GM18511 (cell line): Measurements from ENCODE around the gene PAQR7.

ENCODE experiments used
- ATAC-seq: cut with Tn5 transposase; IDR thresholded peaks from one replicate; pipeline ENCODE4 v1.9.1; 2021; ENCODE audit warnings: mild to moderate bottlenecking, moderate library complexity; ENCODE audit not compliant: unreplicated experiment

PAQR7 gene

GRCh38 chr1:25874635-25875153 is 814 bp downstream of the PAQR7 start:
- peak; percentile 14 for ATAC-seq

- ATAC-seq, result no peak
Observed at GRCh38 chr1:25874209-25874608, 1.3 kb downstream of the PAQR7 start.

GRCh38 chr1:25873120-25873519 is 2.4 kb downstream of the PAQR7 start:
- ATAC-seq, result no peak

- no peak for ATAC-seq
Observed at GRCh38 chr1:25872713-25873112, 2.8 kb downstream of the PAQR7 start.

GRCh38 chr1:25871704-25872494 is 3.6 kb downstream of the PAQR7 start:
- ATAC-seq, result no peak

GRCh38 chr1:25871086-25871703 is 4.3 kb downstream of the PAQR7 start:
- ATAC-seq, result no peak

GRCh38 chr1:25870614-25871013 is 4.9 kb downstream of the PAQR7 start:
- no peak for ATAC-seq

GRCh38 chr1:25869909-25870606 is 5.5 kb downstream of the PAQR7 start:
- no peak for ATAC-seq

GRCh38 chr1:25867210-25867991 is 8.1 kb downstream of the PAQR7 start:
- no peak for ATAC-seq

GRCh38 chr1:25866288-25866687 is 9.2 kb downstream of the PAQR7 start:
- no peak for ATAC-seq

- ATAC-seq, result no peak
Observed at GRCh38 chr1:25864434-25864833, 11.1 kb downstream of the PAQR7 start.

GRCh38 chr1:25863486-25864262 is 11.8 kb downstream of the PAQR7 start:
- ATAC-seq, result no peak

GRCh38 chr1:25862785-25863485 is 12.6 kb downstream of the PAQR7 start:
- ATAC-seq, result no peak

GRCh38 chr1:25861316-25862286 is 13.9 kb downstream of the PAQR7 start:
- ATAC-seq, result no peak

GRCh38 chr1:25858906-25859789 is 16.4 kb downstream of the PAQR7 start, which contains the start of gene AUNIP:
Gene AUNIP, minus strand, starts transcription at chr1:25859457. Its CDS starts 100 bp downstream, at chr1:25859357.
- peak; percentile 87 for ATAC-seq

- ATAC-seq, result no peak
Observed at GRCh38 chr1:25858494-25858893, 17.0 kb downstream of the PAQR7 start.

- ATAC-seq, result no peak
Observed at GRCh38 chr1:25856856-25857255, 18.7 kb downstream of the PAQR7 start.
